ENCODE results near the gene SMYD4. TPM values are rescaled to one million over a fixed set of nuclear protein-coding genes. Genes with fewer than 3 reads are reported as not detected.
"Not testable (repeated sequence)": the region's sequence is repeated elsewhere in the genome, so short reads cannot be mapped to it uniquely, and the experiment has no call there.

The SMYD4 gene
- total RNA-seq, 1 experiment from 2014 or later, result 32.1 TPM

GRCh38 chr17:1767358-1767757 lies 62.3 kb downstream of the SMYD4 start:
- H3K27me3 ChIP-seq (replicated peaks; ENCODE audit: control insufficient read depth, insufficient read depth, low read length), result no peaks in the 10 kb centered on the region
- peaks cover 41% of the 10 kb centered on the region for H3K4me1 ChIP-seq
- H3K36me3 ChIP-seq (ENCODE audit: control insufficient read depth, insufficient read depth, low read length), result no peaks in the 10 kb centered on the region
- no peak for TF ChIP-seq CTCF (IDR thresholded peaks at IDR 0.05; ENCODE audit: insufficient read depth in 1 of 2, low read depth in 1 of 2, low read length in 1 of 2, severe bottlenecking in 1 of 2, unreplicated experiment in 1 of 2)
- ChIA-PET POLR2A (no interaction called here), CTCF (no interaction called here)
- no peak overlapping the region for H3K4me3 ChIP-seq (ENCODE audit: low read depth, low read length)
- H3K36me3 Mint-ChIP-seq (ENCODE audit: insufficient read depth, unreplicated experiment), result peaks cover 28% of the 10 kb centered on the region
- no peaks in the 10 kb centered on the region for H3K27me3 Mint-ChIP-seq (ENCODE audit: insufficient read depth, unreplicated experiment)
- intact Hi-C loops (cut with micrococcal nuclease; ENCODE audit: unreplicated experiment), result no loop called here
- H3K4me1 Mint-ChIP-seq (ENCODE audit: low read depth, unreplicated experiment), result peaks cover 15% of the 10 kb centered on the region
- H3K4me3 Mint-ChIP-seq (ENCODE audit: unreplicated experiment), result no peak overlapping the region
- no peaks in the 10 kb centered on the region for H3K9me3 ChIP-seq
- BruUV-seq (replicated peaks), result no TSS peak
- DNase-seq, result no peak
- no peaks in the 10 kb centered on the region for H3K9me3 Mint-ChIP-seq (ENCODE audit: unreplicated experiment)
- H3K27ac Mint-ChIP-seq (ENCODE audit: unreplicated experiment), result peak overlapping the region; percentile 71

DNA sequence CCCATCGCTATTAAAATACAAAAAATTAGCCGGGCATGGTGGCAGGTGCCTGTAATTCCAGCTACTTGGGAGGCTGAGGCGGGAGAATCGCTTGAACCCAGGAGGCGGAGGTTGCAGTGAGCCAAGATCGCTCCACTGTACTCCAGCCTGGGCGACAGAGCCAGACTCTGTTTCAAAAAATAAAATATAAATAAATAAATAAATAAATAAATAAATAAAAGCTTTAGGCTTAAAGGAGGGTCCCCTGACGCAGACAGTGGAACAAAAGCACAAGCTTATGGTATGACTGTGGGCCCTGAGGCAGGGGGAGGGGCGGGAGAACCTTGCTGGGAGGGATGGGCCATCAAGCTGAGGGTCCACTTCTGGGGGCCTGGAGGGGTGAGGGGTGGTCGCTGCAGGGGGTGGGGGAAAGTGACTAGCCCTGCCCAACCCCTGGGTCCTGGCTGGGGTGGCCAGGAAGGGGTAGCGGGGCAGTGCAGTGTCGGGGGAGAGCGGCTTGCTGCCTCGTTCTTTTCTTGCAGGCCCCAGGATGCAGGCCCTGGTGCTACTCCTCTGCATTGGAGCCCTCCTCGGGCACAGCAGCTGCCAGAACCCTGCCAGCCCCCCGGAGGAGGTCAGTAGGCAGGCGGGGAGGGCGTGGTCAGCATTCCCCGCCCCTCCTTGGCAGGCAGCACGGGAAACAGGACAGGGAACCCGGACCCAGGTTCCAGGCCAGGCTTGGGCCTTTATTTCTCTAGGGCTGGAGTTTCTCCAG lies 63.1 kb downstream of the SMYD4 start:
- DNase-seq, result no peak
- no TSS peak for BruUV-seq (replicated peaks)
- no peak overlapping the region for H3K4me3 ChIP-seq (ENCODE audit: low read depth, low read length)
- CTCF ChIA-PET, result interaction anchor here (0.6 to 0.8 kb wide), 3 partner anchors 17 to 56 kb away, joined by 3 to 5 read pairs (median 4); partner anchors contain the start of gene TLCD2
- no peaks in the 10 kb centered on the region for H3K9me3 ChIP-seq
- H3K27ac Mint-ChIP-seq (ENCODE audit: unreplicated experiment), result no peak overlapping the region
- no peak overlapping the region for H3K4me3 Mint-ChIP-seq (ENCODE audit: unreplicated experiment)
- no peaks in the 10 kb centered on the region for H3K27me3 ChIP-seq (replicated peaks; ENCODE audit: control insufficient read depth, insufficient read depth, low read length)
- H3K27me3 Mint-ChIP-seq (ENCODE audit: insufficient read depth, unreplicated experiment), result no peaks in the 10 kb centered on the region
- intact Hi-C loops (cut with micrococcal nuclease; ENCODE audit: unreplicated experiment), result no loop called here
- peaks cover 47% of the 10 kb centered on the region for H3K4me1 ChIP-seq
- POLR2A ChIA-PET, result interaction anchor here (0.6 to 1.6 kb wide), 2 partner anchors 50 to 288 kb away, joined by 3 to 12 read pairs; no protein-coding TSS in a partner anchor
- H3K36me3 ChIP-seq (ENCODE audit: control insufficient read depth, insufficient read depth, low read length), result no peaks in the 10 kb centered on the region
- no peak for TF ChIP-seq CTCF (IDR thresholded peaks at IDR 0.05; ENCODE audit: insufficient read depth in 1 of 2, low read depth in 1 of 2, low read length in 1 of 2, severe bottlenecking in 1 of 2, unreplicated experiment in 1 of 2)
- H3K9me3 Mint-ChIP-seq (ENCODE audit: unreplicated experiment), result no peaks in the 10 kb centered on the region
- H3K36me3 Mint-ChIP-seq (ENCODE audit: insufficient read depth, unreplicated experiment), result peaks cover 26% of the 10 kb centered on the region
- H3K4me1 Mint-ChIP-seq (ENCODE audit: low read depth, unreplicated experiment), result peaks cover 23% of the 10 kb centered on the region

- H3K9me3 ChIP-seq, result no peaks in the 10 kb centered on the region
- no peak for TF ChIP-seq CTCF (IDR thresholded peaks at IDR 0.05; ENCODE audit: insufficient read depth in 1 of 2, low read depth in 1 of 2, low read length in 1 of 2, severe bottlenecking in 1 of 2, unreplicated experiment in 1 of 2)
- no peaks in the 10 kb centered on the region for H3K36me3 ChIP-seq (ENCODE audit: control insufficient read depth, insufficient read depth, low read length)
- no TSS peak for BruUV-seq (replicated peaks)
- CTCF ChIA-PET, result interaction anchor here (0.6 to 0.8 kb wide), 2 partner anchors 18 to 55 kb away, joined by 3 to 4 read pairs; partner anchors contain the start of gene TLCD2
- H3K27me3 Mint-ChIP-seq (ENCODE audit: insufficient read depth, unreplicated experiment), result no peaks in the 10 kb centered on the region
- peaks cover 19% of the 10 kb centered on the region for H3K36me3 Mint-ChIP-seq (ENCODE audit: insufficient read depth, unreplicated experiment)
- intact Hi-C loops (cut with micrococcal nuclease; ENCODE audit: unreplicated experiment), result no loop called here
- H3K27me3 ChIP-seq (replicated peaks; ENCODE audit: control insufficient read depth, insufficient read depth, low read length), result no peaks in the 10 kb centered on the region
- H3K4me1 Mint-ChIP-seq (ENCODE audit: low read depth, unreplicated experiment), result peaks cover 20% of the 10 kb centered on the region
- no peaks in the 10 kb centered on the region for H3K9me3 Mint-ChIP-seq (ENCODE audit: unreplicated experiment)
- no peak overlapping the region for H3K27ac Mint-ChIP-seq (ENCODE audit: unreplicated experiment)
- H3K4me1 ChIP-seq, result peaks cover 39% of the 10 kb centered on the region
- no peak for DNase-seq
- H3K4me3 ChIP-seq (ENCODE audit: low read depth, low read length), result no peak overlapping the region
- POLR2A ChIA-PET, result interaction anchor here (0.6 to 1.6 kb wide), 2 partner anchors 49 to 289 kb away, joined by 3 to 12 read pairs; no protein-coding TSS in a partner anchor
- no peak overlapping the region for H3K4me3 Mint-ChIP-seq (ENCODE audit: unreplicated experiment)
Measured at GRCh38 chr17:1765576-1765975, 64.1 kb downstream of the SMYD4 start.

- H3K27ac Mint-ChIP-seq (ENCODE audit: unreplicated experiment); H3K27me3 Mint-ChIP-seq (ENCODE audit: insufficient read depth, unreplicated experiment); H3K36me3 ChIP-seq (ENCODE audit: control insufficient read depth, insufficient read depth, low read length); H3K9me3 ChIP-seq; H3K4me3 ChIP-seq (ENCODE audit: low read depth, low read length); H3K9me3 Mint-ChIP-seq (ENCODE audit: unreplicated experiment); CTCF ChIA-PET; DNase-seq; H3K4me3 Mint-ChIP-seq (ENCODE audit: unreplicated experiment); H3K27me3 ChIP-seq (replicated peaks; ENCODE audit: control insufficient read depth, insufficient read depth, low read length); BruUV-seq (replicated peaks); intact Hi-C loops (cut with micrococcal nuclease; ENCODE audit: unreplicated experiment): not testable (repeated sequence)
- POLR2A ChIA-PET, result interaction anchor here (0.6 kb wide), 1 partner anchor 309 kb away, joined by 3 read pairs; the partner anchor contains the start of gene CRK
- peaks cover 30% of the 10 kb centered on the region for H3K4me1 ChIP-seq
- peaks cover 12% of the 10 kb centered on the region for H3K4me1 Mint-ChIP-seq (ENCODE audit: low read depth, unreplicated experiment)
- H3K36me3 Mint-ChIP-seq (ENCODE audit: insufficient read depth, unreplicated experiment), result peaks cover 12% of the 10 kb centered on the region
Measured at GRCh38 chr17:1764705-1765104, 65.0 kb downstream of the SMYD4 start.

Data from Caco-2 (cell line).